ENCODE results near the gene ALG2.

Gene ALG2

DNA sequence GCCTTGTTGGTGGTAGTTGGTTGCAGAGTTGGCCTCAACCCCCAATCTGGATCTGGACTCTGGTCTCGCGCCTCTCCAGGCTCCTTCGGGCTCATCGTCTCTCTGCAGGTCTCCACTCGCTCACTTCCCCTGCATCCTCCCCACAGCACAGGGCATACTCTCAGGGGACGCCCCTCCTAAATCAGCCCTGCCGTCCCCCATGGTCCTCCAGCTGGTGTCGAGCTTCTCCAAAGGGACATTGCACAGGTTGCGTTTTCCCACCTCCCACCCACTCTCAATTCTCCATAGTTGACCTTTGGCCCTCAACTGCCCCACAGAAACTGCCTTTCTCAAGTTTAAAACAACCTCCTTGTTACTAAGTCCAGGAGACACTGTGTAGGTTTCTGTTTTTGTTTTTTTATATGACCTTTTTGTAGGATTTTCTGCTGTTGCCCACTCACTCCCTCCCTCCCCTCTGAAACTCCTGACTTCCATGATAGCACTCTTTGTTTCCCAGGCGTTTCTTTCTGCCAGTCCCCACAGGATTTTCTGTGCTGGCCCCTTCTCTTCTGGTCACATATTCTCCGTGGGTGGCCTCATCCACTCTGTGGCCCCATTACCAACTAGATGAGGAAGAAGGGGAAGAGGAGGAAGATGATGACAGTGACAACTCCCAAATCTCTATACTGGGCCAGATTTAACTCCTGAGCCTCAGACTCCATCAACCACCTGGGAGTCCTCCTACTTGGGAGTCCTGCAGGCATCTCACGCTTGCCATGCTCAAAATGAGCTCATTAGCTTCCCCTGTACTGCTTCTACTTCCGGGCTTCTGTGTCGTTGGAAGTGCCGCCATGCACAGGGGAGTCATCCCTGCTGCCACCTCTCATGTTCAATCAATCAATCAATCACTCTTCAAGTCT, 50.3 kb downstream of the ALG2 start:
- no peak for DNase-seq

- DNase-seq, result no peak
Measured at GRCh38 chr9:99169982-99170761, 51.6 kb downstream of the ALG2 start.

DNA sequence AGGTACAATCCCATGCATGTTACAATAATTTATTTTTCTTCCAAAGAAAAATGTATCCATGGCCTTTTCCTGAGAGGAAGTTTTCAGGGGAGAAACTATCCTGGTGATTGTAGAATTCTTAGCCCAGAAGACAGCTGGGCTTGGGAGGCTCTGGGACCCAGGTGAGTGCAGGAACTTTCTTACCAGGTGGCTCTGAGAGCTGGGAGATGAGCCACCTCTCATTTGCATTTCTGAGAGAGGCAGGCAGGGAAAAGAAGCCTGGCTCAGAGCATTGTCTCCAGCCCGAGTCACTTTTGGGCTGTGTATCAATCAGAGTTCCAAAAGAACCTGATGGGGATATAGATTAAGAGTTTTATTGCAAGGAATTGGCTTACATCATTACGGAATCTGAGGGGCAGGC, 52.7 kb downstream of the ALG2 start:
- DNase-seq, result no peak

DNA sequence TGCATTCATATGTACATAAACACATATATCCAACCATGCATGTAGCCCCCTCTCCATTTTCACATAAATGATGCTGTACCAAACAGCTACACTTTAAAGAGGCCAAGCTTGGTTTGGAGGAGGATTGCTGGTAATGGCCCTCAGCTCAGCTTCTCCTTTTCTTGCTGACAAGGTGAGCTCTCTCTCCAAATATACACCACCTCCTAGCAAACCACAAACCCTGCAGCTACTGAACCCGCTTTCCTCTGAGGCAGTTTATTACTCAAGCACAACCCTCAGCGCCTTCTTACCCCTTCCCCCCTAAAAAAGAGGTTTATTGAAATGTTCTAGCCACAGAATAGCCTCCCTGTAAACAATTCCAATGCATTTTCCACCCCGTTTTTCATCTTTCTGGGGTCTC, 54.0 kb downstream of the ALG2 start:
- DNase-seq, result no peak

GRCh38 chr9:99167119-99167518, 54.6 kb downstream of the ALG2 start:
- DNase-seq, result no peak
